Testis (tissue), 3 donors: ENCODE measurements around the gene JAKMIP2. TPM values are rescaled to one million over a fixed set of nuclear protein-coding genes. Genes with fewer than 3 reads are reported as not detected.

ENCODE experiments used
- DNase-seq: peaks from one replicate; pipeline ENCODE4 v3.0.0-alpha.2; 2019
- H3K27ac ChIP-seq, 2 donors: fragments of 200-600 bp; sonication (generic); one replicate each; pipeline ENCODE4 v1.5.1; 2019
- H3K27me3 ChIP-seq: fragments of 200-600 bp; sonication (generic); one replicate; pipeline ENCODE4 v1.5.1; 2019
- H3K36me3 ChIP-seq: fragments of 200-600 bp; sonication (generic); one replicate; pipeline ENCODE4 v1.5.1; 2017; ENCODE audit warnings: low read depth; ENCODE audit errors: missing control alignments
- H3K4me1 ChIP-seq: fragments of 200-600 bp; sonication (generic); one replicate; pipeline ENCODE4 v1.5.1; 2019
- H3K4me3 ChIP-seq, 2 donors: fragments of 200-600 bp; sonication (generic); one replicate each; pipeline ENCODE4 v1.5.1; 2017 to 2019
- H3K9me3 ChIP-seq: fragments of 200-600 bp; sonication (generic); one replicate; pipeline ENCODE4 v1.5.1; 2017
- POLR2A ChIP-seq: fragments of 450-650 bp; IDR thresholded peaks from one replicate; pipeline ENCODE4 v1.6.1; 2017; ENCODE audit warnings: antibody characterized with exemption, mild to moderate bottlenecking, moderate library complexity
- WGBS, 2 donors: methylation state at CpG; one replicate each; pipeline ENCODE4 v1.1.5; 2018; 5-methylcytosine and 5-hydroxymethylcytosine counted together
- intact Hi-C: fragments of 100-400 bp; cut with DNase I; formaldehyde crosslinking; loops from one replicate; pipeline ENCODE4 v1.15.1; 2023; ENCODE audit warnings: low total_unique reads
- polyA plus RNA-seq: library from polyadenylated mRNA; stranded (reverse); fragments of 350-450 nt; fragmentation: Illumina TruSeq; extraction: RNeasy Lipid Tissue Mini Kit (QIAGEN cat#74804); gene quantifications from one replicate; pipeline ENCODE4 v1.2.3, GENCODE V29; 2014; ENCODE audit warnings: low read depth, low replicate concordance; ENCODE audit not compliant: insufficient read depth
- total RNA-seq, 2 donors: library from RNA; depleted of rRNA; stranded (reverse); fragments of >200 nt; gene quantifications; one replicate each; pipeline ENCODE4 v1.2.3, GENCODE V29; 2016
- TF ChIP-seq, protein P1 (sequence below), 3 experiments: fragments of 450-650 bp in 2 of 3; fragments of 200-600 bp in 1 of 3; sonication (generic) in 1 of 3; IDR thresholded peaks; one replicate each; pipeline ENCODE4 v1.5.1; 2016 to 2019; ENCODE audit warnings: antibody characterized with exemption in 3 of 3, mild to moderate bottlenecking in 2 of 3, moderate library complexity in 1 of 3

The JAKMIP2 gene
- total and polyA plus RNA-seq, 3 donors from 2014 or later, result 1.7 to 7.7 (median 3.4) TPM

DNA sequence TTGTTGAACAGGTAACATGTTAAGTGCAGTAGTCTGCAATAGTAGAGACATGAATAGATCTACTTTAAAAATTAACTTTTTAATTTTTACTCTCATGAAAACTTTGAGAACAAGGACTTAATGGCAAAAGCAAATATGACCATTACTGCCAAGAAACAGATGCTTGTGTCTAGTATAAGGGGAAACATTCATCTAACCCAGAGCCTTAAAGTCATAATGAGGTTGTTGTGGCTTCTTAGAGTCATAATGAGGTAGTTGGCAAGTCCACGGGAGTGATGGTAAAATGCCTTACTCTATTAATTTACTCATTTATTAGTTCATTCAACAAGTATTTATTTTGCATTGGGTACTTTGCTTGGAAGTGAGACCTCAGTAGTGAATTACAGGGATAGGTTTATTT, 71.5 kb downstream of the JAKMIP2 start:
- Histone ChIP-seq H3K36me3 (no peaks in the 10 kb centered on the region), H3K9me3 (no peaks in the 10 kb centered on the region), H3K27ac (no peak overlapping the region), H3K27me3 (no peaks in the 10 kb centered on the region), H3K4me1 (no peaks in the 10 kb centered on the region), H3K4me3 (no peak overlapping the region)
- WGBS, 2 donors, result 65 to 85% methylated on average over 1 of the region's 1 CpG
- intact Hi-C loops, result no loop called here
- no peak for DNase-seq
- TF ChIP-seq POLR2A, result no peak
- TF ChIP-seq, protein P1, sequence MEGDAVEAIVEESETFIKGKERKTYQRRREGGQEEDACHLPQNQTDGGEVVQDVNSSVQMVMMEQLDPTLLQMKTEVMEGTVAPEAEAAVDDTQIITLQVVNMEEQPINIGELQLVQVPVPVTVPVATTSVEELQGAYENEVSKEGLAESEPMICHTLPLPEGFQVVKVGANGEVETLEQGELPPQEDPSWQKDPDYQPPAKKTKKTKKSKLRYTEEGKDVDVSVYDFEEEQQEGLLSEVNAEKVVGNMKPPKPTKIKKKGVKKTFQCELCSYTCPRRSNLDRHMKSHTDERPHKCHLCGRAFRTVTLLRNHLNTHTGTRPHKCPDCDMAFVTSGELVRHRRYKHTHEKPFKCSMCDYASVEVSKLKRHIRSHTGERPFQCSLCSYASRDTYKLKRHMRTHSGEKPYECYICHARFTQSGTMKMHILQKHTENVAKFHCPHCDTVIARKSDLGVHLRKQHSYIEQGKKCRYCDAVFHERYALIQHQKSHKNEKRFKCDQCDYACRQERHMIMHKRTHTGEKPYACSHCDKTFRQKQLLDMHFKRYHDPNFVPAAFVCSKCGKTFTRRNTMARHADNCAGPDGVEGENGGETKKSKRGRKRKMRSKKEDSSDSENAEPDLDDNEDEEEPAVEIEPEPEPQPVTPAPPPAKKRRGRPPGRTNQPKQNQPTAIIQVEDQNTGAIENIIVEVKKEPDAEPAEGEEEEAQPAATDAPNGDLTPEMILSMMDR (IDR thresholded peaks at IDR 0.05), result no peak

DNA sequence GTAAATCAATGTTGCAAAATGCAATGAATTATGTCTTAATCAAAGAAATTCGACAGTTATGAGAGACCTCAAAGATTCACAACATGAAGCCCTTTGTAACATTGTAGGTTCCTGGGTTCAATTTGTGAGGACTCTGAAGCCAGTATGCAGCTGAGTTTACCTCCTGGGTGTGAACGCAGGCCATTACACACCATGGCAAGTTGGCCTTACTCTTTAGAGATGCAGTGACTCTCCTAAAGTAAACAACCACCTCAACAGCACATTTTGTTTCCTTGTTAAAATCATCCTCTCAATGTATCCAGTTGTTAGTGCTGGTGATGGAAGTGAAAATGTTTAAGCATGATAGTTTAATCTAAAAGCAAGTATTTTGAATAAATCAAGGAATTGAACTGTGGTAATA, 73.8 kb downstream of the JAKMIP2 start:
- intact Hi-C loops, result no loop called here
- TF ChIP-seq POLR2A, result no peak
- TF ChIP-seq, protein P1 (IDR thresholded peaks at IDR 0.05), result no peak
- Histone ChIP-seq H3K9me3 (no peaks in the 10 kb centered on the region), H3K27ac (no peak overlapping the region), H3K36me3 (no peaks in the 10 kb centered on the region), H3K4me3 (no peak overlapping the region), H3K27me3 (no peaks in the 10 kb centered on the region), H3K4me1 (no peaks in the 10 kb centered on the region)
- DNase-seq, result no peak
- WGBS, 2 donors, result 37 to 48% methylated on average over 2 of the region's 2 CpGs

DNA sequence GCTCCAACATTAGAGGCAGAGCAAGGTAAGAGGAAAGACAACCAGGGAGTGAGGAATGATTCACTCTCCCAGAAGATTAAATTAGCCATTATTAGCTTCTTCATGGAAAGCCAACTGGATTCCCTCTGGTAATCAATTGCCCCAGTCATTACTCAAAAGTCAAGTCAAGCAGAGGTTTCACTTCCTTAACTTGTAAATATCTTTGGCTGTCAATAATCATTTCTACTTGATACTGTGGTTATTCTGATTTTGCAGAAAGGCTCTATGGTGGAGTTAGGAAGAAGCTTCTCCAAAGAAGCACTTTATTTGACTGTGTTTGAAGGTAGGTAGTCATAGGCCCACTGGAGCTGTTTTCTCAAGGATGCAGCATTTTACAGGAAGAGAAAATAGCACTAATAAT, 78.0 kb downstream of the JAKMIP2 start:
- no peaks in the 10 kb centered on the region for H3K4me1 ChIP-seq
- TF ChIP-seq, protein P1 (IDR thresholded peaks at IDR 0.05), result no peak
- no peak for TF ChIP-seq POLR2A
- H3K27ac ChIP-seq, result no peak overlapping the region
- no peak overlapping the region for H3K4me3 ChIP-seq
- no peak for DNase-seq
- no peaks in the 10 kb centered on the region for H3K36me3 ChIP-seq
- H3K9me3 ChIP-seq, result no peaks in the 10 kb centered on the region
- no peaks in the 10 kb centered on the region for H3K27me3 ChIP-seq
- intact Hi-C loops, result no loop called here

DNA sequence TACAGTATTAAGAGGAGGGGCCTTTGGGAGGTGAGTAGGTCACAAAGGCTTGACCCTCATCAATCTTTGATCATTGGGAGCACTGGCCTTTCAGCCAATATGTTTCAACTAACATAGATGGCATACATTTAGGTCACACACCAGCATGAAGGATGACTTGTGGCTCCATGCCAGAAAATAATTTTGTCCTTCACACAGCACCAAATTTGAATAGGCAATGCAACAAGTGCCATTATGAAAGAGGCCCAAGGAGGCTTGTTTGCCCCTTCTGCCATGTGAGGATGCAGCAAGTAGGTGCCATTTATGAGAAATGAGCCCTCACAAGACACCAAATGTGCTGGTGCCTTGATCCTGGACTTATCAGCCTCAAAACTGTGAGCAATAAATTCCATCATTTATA, 81.1 kb downstream of the JAKMIP2 start:
- no peaks in the 10 kb centered on the region for H3K9me3 ChIP-seq
- intact Hi-C loops, result no loop called here

DNA sequence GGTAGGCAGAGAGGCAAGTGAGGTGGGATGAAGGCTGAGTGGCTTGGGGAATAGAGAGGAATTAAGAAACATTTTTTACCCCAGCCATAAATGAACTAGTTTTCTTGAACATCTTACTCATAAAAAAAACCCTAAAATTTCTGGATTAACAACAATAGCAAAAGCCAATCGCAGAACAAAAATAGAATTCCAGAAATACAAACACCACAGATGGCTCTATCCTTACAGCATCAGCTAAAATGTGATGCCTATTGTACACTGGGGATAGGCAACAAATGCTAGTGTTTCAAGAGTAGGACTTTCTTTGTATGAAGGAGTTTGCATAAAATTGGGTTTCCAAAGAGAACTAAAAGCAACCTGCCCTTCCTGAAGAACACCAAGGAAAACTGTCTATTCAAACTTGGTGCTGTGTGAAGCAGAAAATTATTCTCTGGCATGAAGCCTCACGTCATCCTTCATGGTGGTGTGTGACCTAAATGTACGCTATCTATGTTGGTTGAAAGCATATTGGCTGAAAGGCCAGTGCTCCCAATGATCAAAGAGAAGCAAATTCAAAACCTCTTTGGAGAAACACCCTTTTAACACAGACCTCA, 82.9 kb downstream of the JAKMIP2 start:
- Histone ChIP-seq H3K27me3 (no peaks in the 10 kb centered on the region), H3K4me1 (no peaks in the 10 kb centered on the region), H3K4me3 (no peak overlapping the region), H3K27ac (no peak overlapping the region), H3K36me3 (no peaks in the 10 kb centered on the region), H3K9me3 (no peaks in the 10 kb centered on the region)
- no peak for DNase-seq
- TF ChIP-seq POLR2A, result no peak
- TF ChIP-seq, protein P1 (IDR thresholded peaks at IDR 0.05), result no peak
- intact Hi-C loops, result no loop called here
- 91 to 92% methylated on average over 3 of the region's 3 CpGs for WGBS, 2 donors

More for the DNA sequence above, 81.1 kb downstream of the JAKMIP2 start:
- Histone ChIP-seq H3K4me3 (no peak overlapping the region), H3K27ac (no peak overlapping the region), H3K4me1 (no peaks in the 10 kb centered on the region), H3K27me3 (no peaks in the 10 kb centered on the region), H3K36me3 (no peaks in the 10 kb centered on the region)
- TF ChIP-seq POLR2A, result no peak
- TF ChIP-seq, protein P1 (IDR thresholded peaks at IDR 0.05), result no peak
- no peak for DNase-seq
